ENCODE measurements around the gene EIF5A.

DNA sequence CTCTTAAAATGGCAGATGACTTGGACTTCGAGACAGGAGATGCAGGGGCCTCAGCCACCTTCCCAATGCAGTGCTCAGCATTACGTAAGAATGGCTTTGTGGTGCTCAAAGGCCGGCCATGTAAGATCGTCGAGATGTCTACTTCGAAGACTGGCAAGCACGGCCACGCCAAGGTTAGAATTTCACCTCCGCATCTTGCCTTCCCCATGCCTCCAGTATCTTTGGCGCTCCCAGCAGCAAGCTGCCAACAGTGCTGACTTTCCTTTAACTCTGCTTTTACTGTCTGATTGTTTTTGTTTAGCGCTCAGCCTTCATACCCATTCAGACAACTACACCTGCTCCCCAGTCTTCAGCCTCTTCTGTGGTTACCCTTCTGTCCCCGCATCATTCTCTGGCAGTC is 2.2 kb downstream of the EIF5A start:
- TF ChIP-seq CTCF (IDR thresholded peaks at IDR 0.05): no peak
- TF ChIP-seq POLR2A (IDR thresholded peaks at IDR 0.05): no peak

All from adrenal gland (tissue), 5 donors.